CD8-positive, alpha-beta memory T cell (primary cell): ENCODE data around the gene GPC6. TPM values are rescaled to one million over a fixed set of nuclear protein-coding genes. Genes with fewer than 3 reads are reported as not detected.

Source experiments
- CTCF ChIA-PET: fragments of 350-600 bp; sonication (Branson Sonifier 250); formaldehyde crosslinking; loops from one replicate; lab custom pipeline; 2021; ENCODE audit warnings: antibody characterized with exemption; lab: Charles Lee
- POLR2A ChIA-PET: fragments of 350-600 bp; sonication (Branson Sonifier 250); formaldehyde crosslinking; loops from one replicate; lab custom pipeline; 2021; ENCODE audit warnings: antibody characterized with exemption; lab: Charles Lee
- DNase-seq, 5 donors: peaks; one replicate each; pipeline versions ENCODE4 v3.0.0 to v3.0.0-alpha.2; 2020 to 2022; ENCODE audit warnings: mixed read lengths in 1 of 5
- H3K27ac ChIP-seq: one replicate; pipeline ENCODE4 v1.7.0; 2013; ENCODE audit warnings: low read depth, mild to moderate bottlenecking, low read length, moderate library complexity
- H3K27me3 ChIP-seq: 2 replicates; pipeline ENCODE4 v1.7.0; 2013; ENCODE audit warnings: low read length, mild to moderate bottlenecking; ENCODE audit not compliant: insufficient read depth, poor library complexity, severe bottlenecking
- H3K36me3 ChIP-seq: 2 replicates; pipeline ENCODE4 v1.7.0; 2013; ENCODE audit warnings: mild to moderate bottlenecking, low read length, moderate library complexity; ENCODE audit not compliant: insufficient read depth
- H3K4me1 ChIP-seq: 2 replicates; pipeline ENCODE4 v1.7.0; 2013; ENCODE audit warnings: mild to moderate bottlenecking, low read length, moderate library complexity; ENCODE audit not compliant: insufficient read depth
- H3K4me3 ChIP-seq: 2 replicates; pipeline ENCODE4 v1.7.0; 2013; ENCODE audit warnings: mild to moderate bottlenecking, low read length
- H3K9me3 ChIP-seq: 2 replicates; pipeline ENCODE4 v1.7.0; 2013; ENCODE audit warnings: mild to moderate bottlenecking, low read length
- H3K27ac Mint-ChIP-seq, 8 donors: one replicate each; pipeline ENCODE4 v1.8.0; 2020 to 2021; ENCODE audit warnings: mixed read lengths in 8 of 8, mild to moderate bottlenecking in 6 of 8, inconsistent platforms in 3 of 8, moderate library complexity in 3 of 8
- H3K27me3 Mint-ChIP-seq, 2 donors: one replicate each; pipeline ENCODE4 v1.8.0; 2020 to 2021; ENCODE audit warnings: mixed read lengths in 2 of 2, mild to moderate bottlenecking in 1 of 2, moderate library complexity in 1 of 2
- H3K36me3 Mint-ChIP-seq, 3 donors: one replicate each; pipeline ENCODE4 v1.8.0; 2020 to 2021; ENCODE audit warnings: mixed read lengths in 3 of 3, inconsistent platforms in 1 of 3, mild to moderate bottlenecking in 1 of 3
- H3K4me1 Mint-ChIP-seq, 3 donors: one replicate each; pipeline ENCODE4 v1.8.0; 2020 to 2021; ENCODE audit warnings: mixed read lengths in 3 of 3, inconsistent platforms in 1 of 3, mild to moderate bottlenecking in 1 of 3
- H3K4me3 Mint-ChIP-seq, 7 donors: one replicate each; pipeline ENCODE4 v1.8.0; 2020 to 2021; ENCODE audit warnings: mixed read lengths in 7 of 7, mild to moderate bottlenecking in 6 of 7, moderate library complexity in 4 of 7, inconsistent platforms in 2 of 7
- H3K9me3 Mint-ChIP-seq, 5 donors: one replicate each; pipeline ENCODE4 v1.8.0; 2020 to 2022; ENCODE audit warnings: mixed read lengths in 5 of 5, mild to moderate bottlenecking in 3 of 5, moderate library complexity in 2 of 5, inconsistent platforms in 1 of 5
- polyA plus RNA-seq: library from polyadenylated mRNA; unstranded; fragments of 300-500 nt; fragmentation: Illumina TruSeq; gene quantifications from one replicate; pipeline ENCODE4 v1.2.3, GENCODE V29; 2021
- total RNA-seq, 2 experiments: library from RNA; stranded (reverse); gene quantifications; one replicate each; pipeline ENCODE4 v1.2.3, GENCODE V29; 2021

GPC6 gene
- total and polyA plus RNA-seq, 3 experiments from 2014 or later, result not detected

DNA sequence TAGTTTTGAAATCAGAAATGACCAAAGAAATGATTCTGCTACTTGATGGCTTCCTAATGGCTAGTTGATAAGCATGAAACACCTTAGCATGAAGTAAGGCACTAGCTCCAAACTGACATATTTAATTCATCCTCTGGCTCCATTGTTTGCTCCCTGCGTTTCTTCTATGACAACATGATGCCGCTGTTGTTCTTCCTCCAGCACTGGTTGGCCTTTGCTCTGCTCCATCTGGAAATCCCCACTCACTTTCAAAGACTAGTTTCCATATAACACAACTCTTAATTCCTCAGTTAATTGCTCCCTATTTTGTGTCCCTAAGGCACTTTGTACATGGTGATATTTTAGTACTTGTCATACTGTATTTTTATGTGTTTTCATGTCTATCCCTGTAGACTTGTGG is 151.6 kb downstream of the GPC6 start:
- Mint-ChIP-seq H3K4me3 (no peak overlapping the region), H3K27ac (no peak overlapping the region), H3K36me3 (no peaks in the 10 kb centered on the region), H3K4me1 (no peaks in the 10 kb centered on the region), H3K9me3 (peaks cover 0 to 2% (median 0%) of the 10 kb centered on the region in 5 donors), H3K27me3 (peaks cover 0 to 1% of the 10 kb centered on the region in 2 donors)
- Histone ChIP-seq H3K4me3 (no peak overlapping the region), H3K9me3 (no peaks in the 10 kb centered on the region), H3K36me3 (no peaks in the 10 kb centered on the region), H3K27me3 (no peaks in the 10 kb centered on the region), H3K27ac (no peak overlapping the region), H3K4me1 (no peaks in the 10 kb centered on the region)
- CTCF ChIA-PET, result no interaction called here
- DNase-seq, result no peak
- POLR2A ChIA-PET, result no interaction called here

DNA sequence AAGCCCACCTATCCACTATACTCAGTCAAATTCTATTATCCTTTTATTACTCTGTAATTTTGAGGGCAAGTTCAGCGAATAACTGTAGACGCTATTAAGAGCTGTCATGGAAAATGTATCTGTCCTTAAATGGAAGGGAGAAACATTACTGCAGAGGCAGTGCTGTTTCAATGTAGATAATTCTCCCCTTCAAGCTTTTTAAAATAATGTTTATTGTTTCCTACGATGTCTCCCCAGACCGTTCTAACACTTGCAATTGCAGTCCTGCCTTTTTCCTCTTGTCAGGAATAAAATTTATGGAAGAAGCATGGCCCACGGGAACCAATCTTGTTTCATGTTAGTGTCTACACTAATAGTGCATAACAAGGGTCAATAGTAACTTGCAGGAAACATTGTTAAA is 159.5 kb downstream of the GPC6 start:
- no peak for DNase-seq
- no peaks in the 10 kb centered on the region for H3K27me3 Mint-ChIP-seq
- no peaks in the 10 kb centered on the region for H3K36me3 ChIP-seq
- H3K4me1 Mint-ChIP-seq, result no peaks in the 10 kb centered on the region
- ChIA-PET POLR2A (no interaction called here), CTCF (no interaction called here)
- peaks cover 0 to 3% (median 0%) of the 10 kb centered on the region in 5 donors for H3K9me3 Mint-ChIP-seq
- H3K4me3 Mint-ChIP-seq, result no peak overlapping the region
- H3K27me3 ChIP-seq, result no peaks in the 10 kb centered on the region
- no peak overlapping the region for H3K4me3 ChIP-seq
- H3K27ac Mint-ChIP-seq, result no peak overlapping the region
- H3K9me3 ChIP-seq, result no peaks in the 10 kb centered on the region
- H3K4me1 ChIP-seq, result no peaks in the 10 kb centered on the region
- no peaks in the 10 kb centered on the region for H3K36me3 Mint-ChIP-seq
- H3K27ac ChIP-seq, result no peak overlapping the region

- Histone ChIP-seq H3K27ac (no peak overlapping the region), H3K4me1 (no peaks in the 10 kb centered on the region), H3K9me3 (no peaks in the 10 kb centered on the region), H3K27me3 (no peaks in the 10 kb centered on the region), H3K36me3 (no peaks in the 10 kb centered on the region), H3K4me3 (no peak overlapping the region)
- H3K4me3 Mint-ChIP-seq, result no peak overlapping the region
- H3K4me1 Mint-ChIP-seq, result no peaks in the 10 kb centered on the region
- DNase-seq, result no peak
- H3K27me3 Mint-ChIP-seq, result peaks cover 0 to 2% of the 10 kb centered on the region in 2 donors
- CTCF ChIA-PET, result no interaction called here
- H3K9me3 Mint-ChIP-seq, result peaks cover 0 to 3% (median 0%) of the 10 kb centered on the region in 5 donors
- POLR2A ChIA-PET, result no interaction called here
- no peak overlapping the region for H3K27ac Mint-ChIP-seq
- H3K36me3 Mint-ChIP-seq, result no peaks in the 10 kb centered on the region
These were observed 162.1 kb downstream of the GPC6 start for GRCh38 chr13:93388701-93389100.

DNA sequence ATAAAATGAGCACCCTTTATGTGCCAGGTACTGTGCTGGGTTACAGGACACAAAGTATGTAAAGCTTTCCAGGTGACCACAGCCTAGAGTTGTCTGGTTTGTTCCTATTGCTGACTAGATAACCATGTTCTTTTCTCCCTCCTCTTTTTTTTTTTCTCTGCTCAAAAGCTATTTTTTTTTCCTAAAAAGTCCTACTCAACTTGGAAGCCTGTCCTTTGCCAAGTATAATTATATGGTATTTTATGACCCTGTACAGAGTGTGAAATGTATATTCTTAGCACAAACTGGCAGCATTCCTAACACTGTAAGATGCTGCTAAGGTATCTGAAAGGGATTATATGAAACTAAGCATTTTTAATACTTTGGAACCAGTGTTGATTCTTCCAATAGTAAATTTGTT is 171.0 kb downstream of the GPC6 start:
- Mint-ChIP-seq H3K9me3 (no peaks in the 10 kb centered on the region), H3K27ac (no peak overlapping the region), H3K4me3 (no peak overlapping the region), H3K4me1 (no peaks in the 10 kb centered on the region), H3K36me3 (no peaks in the 10 kb centered on the region), H3K27me3 (peaks cover 0 to 5% of the 10 kb centered on the region in 2 donors)
- no peak for DNase-seq
- Histone ChIP-seq H3K36me3 (no peaks in the 10 kb centered on the region), H3K9me3 (no peaks in the 10 kb centered on the region), H3K27me3 (no peaks in the 10 kb centered on the region), H3K4me3 (no peak overlapping the region), H3K4me1 (no peaks in the 10 kb centered on the region), H3K27ac (no peak overlapping the region)
- ChIA-PET POLR2A (no interaction called here), CTCF (no interaction called here)

DNA sequence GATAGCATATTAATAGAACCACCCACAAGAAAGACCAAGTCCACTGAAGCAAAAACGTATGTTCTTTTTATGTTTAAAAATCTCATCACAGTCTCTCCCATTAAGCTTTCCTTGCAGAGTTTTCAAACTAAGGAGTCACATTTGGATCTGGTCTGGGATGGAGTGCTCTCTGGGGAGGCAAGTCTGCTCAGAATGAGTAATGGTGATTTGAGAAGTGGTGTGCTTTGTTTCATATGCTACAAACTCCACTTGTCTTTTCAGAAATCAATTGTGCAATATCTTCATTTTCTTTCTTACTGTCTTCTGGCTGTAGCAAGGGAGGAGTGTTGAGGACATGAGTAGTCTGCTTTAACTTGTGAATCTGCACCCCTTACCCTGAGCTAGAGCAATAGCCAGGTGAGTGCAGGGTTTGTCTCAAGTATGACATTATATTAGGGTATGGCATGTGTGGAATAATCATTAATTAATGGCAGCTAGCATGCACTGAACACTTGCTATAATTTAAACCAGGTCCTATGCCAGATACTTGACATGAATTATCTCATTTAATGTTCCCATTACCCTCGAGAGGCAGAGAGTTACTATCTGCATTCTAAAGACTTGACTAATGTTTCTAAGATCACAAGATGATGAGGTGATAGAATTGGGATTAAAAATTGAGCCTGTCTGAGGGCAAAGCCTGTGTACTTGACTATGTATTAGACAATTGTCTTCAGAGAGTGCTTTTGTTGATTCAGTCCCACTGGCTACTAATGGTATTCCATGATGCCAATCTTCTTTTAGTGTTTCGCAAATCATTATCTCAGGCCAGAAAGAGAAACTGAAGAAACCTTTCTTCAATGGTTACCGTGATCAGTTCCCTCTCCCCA is 171.8 kb downstream of the GPC6 start:
- H3K27ac Mint-ChIP-seq, result no peak overlapping the region
- no peak for DNase-seq
- ChIA-PET POLR2A (no interaction called here), CTCF (no interaction called here)
- H3K4me1 ChIP-seq, result no peaks in the 10 kb centered on the region
- no peaks in the 10 kb centered on the region for H3K36me3 ChIP-seq
- H3K27ac ChIP-seq, result no peak overlapping the region
- no peak overlapping the region for H3K4me3 Mint-ChIP-seq
- no peaks in the 10 kb centered on the region for H3K4me1 Mint-ChIP-seq
- no peaks in the 10 kb centered on the region for H3K9me3 ChIP-seq
- no peaks in the 10 kb centered on the region for H3K36me3 Mint-ChIP-seq
- no peaks in the 10 kb centered on the region for H3K27me3 ChIP-seq
- no peaks in the 10 kb centered on the region for H3K9me3 Mint-ChIP-seq
- no peak overlapping the region for H3K4me3 ChIP-seq
- H3K27me3 Mint-ChIP-seq, result peaks cover 0 to 3% of the 10 kb centered on the region in 2 donors

GRCh38 chr13:93399212-93399611 is 172.6 kb downstream of the GPC6 start:
- Mint-ChIP-seq H3K27me3 (peaks cover 0 to 3% of the 10 kb centered on the region in 2 donors), H3K4me3 (no peak overlapping the region), H3K4me1 (no peaks in the 10 kb centered on the region)

GRCh38 chr13:93406136-93406535 is 179.5 kb downstream of the GPC6 start:
- H3K36me3 ChIP-seq, result no peaks in the 10 kb centered on the region
- no peaks in the 10 kb centered on the region for H3K27me3 ChIP-seq
- Mint-ChIP-seq H3K27me3 (no peaks in the 10 kb centered on the region), H3K4me1 (no peaks in the 10 kb centered on the region), H3K9me3 (no peaks in the 10 kb centered on the region), H3K27ac (no peak overlapping the region), H3K36me3 (no peaks in the 10 kb centered on the region), H3K4me3 (no peak overlapping the region)
- no peak overlapping the region for H3K4me3 ChIP-seq
- H3K9me3 ChIP-seq, result no peaks in the 10 kb centered on the region
- H3K27ac ChIP-seq, result no peak overlapping the region
- H3K4me1 ChIP-seq, result no peaks in the 10 kb centered on the region
- POLR2A ChIA-PET, result no interaction called here
- CTCF ChIA-PET, result no interaction called here
- DNase-seq, result no peak

More at GRCh38 chr13:93399212-93399611, 172.6 kb downstream of the GPC6 start:
- no peak overlapping the region for H3K27ac ChIP-seq
- no peaks in the 10 kb centered on the region for H3K36me3 ChIP-seq
- CTCF ChIA-PET, result no interaction called here
- H3K4me3 ChIP-seq, result no peak overlapping the region
- H3K4me1 ChIP-seq, result no peaks in the 10 kb centered on the region
- no peak overlapping the region for H3K27ac Mint-ChIP-seq
- no peaks in the 10 kb centered on the region for H3K9me3 Mint-ChIP-seq
- no peaks in the 10 kb centered on the region for H3K27me3 ChIP-seq
- H3K36me3 Mint-ChIP-seq, result no peaks in the 10 kb centered on the region
- DNase-seq, result no peak
- H3K9me3 ChIP-seq, result no peaks in the 10 kb centered on the region
- POLR2A ChIA-PET, result no interaction called here

- no peak overlapping the region for H3K4me3 ChIP-seq
- no peaks in the 10 kb centered on the region for H3K27me3 Mint-ChIP-seq
- no peak overlapping the region for H3K27ac ChIP-seq
- no peaks in the 10 kb centered on the region for H3K9me3 Mint-ChIP-seq
- H3K4me1 Mint-ChIP-seq, result no peaks in the 10 kb centered on the region
- no peaks in the 10 kb centered on the region for H3K36me3 ChIP-seq
- DNase-seq, result no peak
- no peak overlapping the region for H3K4me3 Mint-ChIP-seq
- POLR2A ChIA-PET, result no interaction called here
- H3K4me1 ChIP-seq, result no peaks in the 10 kb centered on the region
- H3K36me3 Mint-ChIP-seq, result no peaks in the 10 kb centered on the region
- no peaks in the 10 kb centered on the region for H3K9me3 ChIP-seq
- no peaks in the 10 kb centered on the region for H3K27me3 ChIP-seq
- H3K27ac Mint-ChIP-seq, result no peak overlapping the region
- CTCF ChIA-PET, result no interaction called here
These were observed 180.9 kb downstream of the GPC6 start for GRCh38 chr13:93407551-93407950.
